ENCODE results near the gene CD82. TPM values are rescaled to one million over a fixed set of nuclear protein-coding genes. Genes with fewer than 3 reads are reported as not detected.
A peak's percentile ranks its signal among the peaks of the same experiment; 100 is the strongest.

The CD82 gene
- total and polyA plus RNA-seq, 8 donors, result 26.5 to 64.6 (median 32.5) TPM

DNA sequence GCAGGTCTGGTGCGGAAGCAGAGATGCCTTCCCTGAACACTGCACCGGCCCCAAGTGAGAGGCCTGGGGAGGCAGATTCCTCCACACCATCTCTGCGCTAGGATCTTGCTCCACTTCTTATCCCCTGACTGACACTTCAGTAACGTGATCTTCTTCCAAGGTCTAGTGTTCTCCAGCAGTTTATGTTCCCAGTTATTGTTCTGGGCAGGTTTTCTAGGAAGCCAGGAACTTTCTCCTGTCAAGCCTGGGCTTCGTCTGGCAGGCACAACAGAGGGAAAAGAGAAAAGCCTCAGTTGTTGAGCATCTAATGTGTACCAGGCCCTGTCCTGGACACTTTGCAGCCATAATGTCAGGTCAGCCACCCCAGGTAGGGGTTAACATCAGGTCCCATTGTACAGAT lies 10.5 kb downstream of the CD82 start:
- FAIRE-seq (no peak), ATAC-seq (no peak), DNase-seq (peak in 1 of 6 donors; percentile 13)
- Histone ChIP-seq H3K27ac (no peak overlapping the region), H3K27me3 (no peaks in the 10 kb centered on the region), H3K4me1 (peaks cover 0 to 22% (median 0%) of the 10 kb centered on the region in 3 donors), H3K4me3 (no peak overlapping the region), H3K9me3 (no peaks in the 10 kb centered on the region), H3K36me3 (no peaks in the 10 kb centered on the region)
- WGBS, 2 donors, result 89 to 95% methylated on average over 5 of the region's 5 CpGs
- TF ChIP-seq, protein P1, sequence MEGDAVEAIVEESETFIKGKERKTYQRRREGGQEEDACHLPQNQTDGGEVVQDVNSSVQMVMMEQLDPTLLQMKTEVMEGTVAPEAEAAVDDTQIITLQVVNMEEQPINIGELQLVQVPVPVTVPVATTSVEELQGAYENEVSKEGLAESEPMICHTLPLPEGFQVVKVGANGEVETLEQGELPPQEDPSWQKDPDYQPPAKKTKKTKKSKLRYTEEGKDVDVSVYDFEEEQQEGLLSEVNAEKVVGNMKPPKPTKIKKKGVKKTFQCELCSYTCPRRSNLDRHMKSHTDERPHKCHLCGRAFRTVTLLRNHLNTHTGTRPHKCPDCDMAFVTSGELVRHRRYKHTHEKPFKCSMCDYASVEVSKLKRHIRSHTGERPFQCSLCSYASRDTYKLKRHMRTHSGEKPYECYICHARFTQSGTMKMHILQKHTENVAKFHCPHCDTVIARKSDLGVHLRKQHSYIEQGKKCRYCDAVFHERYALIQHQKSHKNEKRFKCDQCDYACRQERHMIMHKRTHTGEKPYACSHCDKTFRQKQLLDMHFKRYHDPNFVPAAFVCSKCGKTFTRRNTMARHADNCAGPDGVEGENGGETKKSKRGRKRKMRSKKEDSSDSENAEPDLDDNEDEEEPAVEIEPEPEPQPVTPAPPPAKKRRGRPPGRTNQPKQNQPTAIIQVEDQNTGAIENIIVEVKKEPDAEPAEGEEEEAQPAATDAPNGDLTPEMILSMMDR (IDR thresholded peaks at IDR 0.05), result no peak
- intact Hi-C loops (cut with DNase I), result no loop called here

DNA sequence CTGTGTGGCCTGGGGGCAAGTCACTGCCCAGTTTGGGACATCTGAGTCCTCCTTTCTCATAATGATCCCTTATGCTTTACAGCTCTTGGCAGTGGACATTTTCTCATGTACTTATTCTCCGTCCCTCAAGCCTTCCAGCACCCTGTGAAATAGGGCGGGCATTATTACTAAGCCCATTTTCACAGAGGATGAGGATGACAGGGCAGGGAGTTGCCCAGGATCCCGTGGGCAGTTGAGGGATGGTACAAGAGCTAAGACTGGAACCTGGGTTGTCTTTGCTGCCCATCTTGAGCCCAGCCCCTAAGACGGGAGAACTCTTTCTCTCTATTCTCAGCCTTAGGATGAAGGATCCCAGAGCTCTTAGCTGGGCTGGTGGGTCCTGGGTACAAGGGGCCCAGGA lies 11.2 kb downstream of the CD82 start:
- H3K9me3 ChIP-seq, result no peaks in the 10 kb centered on the region
- H3K4me3 ChIP-seq, result no peak overlapping the region
- intact Hi-C loops (cut with DNase I), result no loop called here
- FAIRE-seq (no peak), DNase-seq (no peak), ATAC-seq (no peak)
- H3K36me3 ChIP-seq, result no peaks in the 10 kb centered on the region
- H3K27me3 ChIP-seq, result no peaks in the 10 kb centered on the region
- peaks cover 0 to 22% (median 0%) of the 10 kb centered on the region in 3 donors for H3K4me1 ChIP-seq
- no peak overlapping the region for H3K27ac ChIP-seq
- 91 to 97% methylated on average over 4 of the region's 4 CpGs for WGBS, 2 donors
- TF ChIP-seq, protein P1 (IDR thresholded peaks at IDR 0.05), result no peak

DNA sequence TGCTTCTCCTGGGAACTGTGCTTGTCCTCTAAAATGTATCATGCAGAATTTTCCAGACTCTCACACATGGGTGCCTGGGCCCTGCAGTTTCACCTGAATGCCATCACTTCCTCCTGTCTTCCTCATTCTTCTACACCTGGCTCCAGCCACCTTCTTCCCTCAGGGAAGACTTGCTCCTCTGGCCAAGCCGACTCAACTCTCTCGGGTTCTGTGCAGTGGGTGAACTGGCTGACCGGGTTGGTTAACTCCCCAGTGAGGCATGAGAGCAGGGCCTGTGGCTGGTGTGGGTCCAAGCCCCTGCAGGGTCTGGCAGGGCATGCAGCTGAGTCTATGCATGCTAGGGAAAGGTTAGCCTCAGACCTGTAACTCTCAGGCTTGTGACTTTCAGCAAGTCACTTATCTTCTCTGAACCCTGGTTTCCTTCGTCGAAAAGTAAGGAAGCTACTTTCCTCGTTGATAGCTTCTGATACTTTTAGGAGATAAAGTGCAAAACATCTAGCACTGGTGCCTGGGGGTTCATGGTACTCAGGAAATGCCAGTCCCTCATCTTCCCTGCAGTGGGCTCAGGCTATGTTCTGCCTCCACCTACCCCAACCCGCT lies 11.9 kb downstream of the CD82 start:
- intact Hi-C loops (cut with DNase I), result no loop called here
- TF ChIP-seq, protein P1 (IDR thresholded peaks at IDR 0.05), result no peak
- WGBS, 2 donors, result 74 to 82% methylated on average over 7 of the region's 7 CpGs
- Histone ChIP-seq H3K4me3 (no peak overlapping the region), H3K4me1 (peaks cover 0 to 22% (median 0%) of the 10 kb centered on the region in 3 donors), H3K36me3 (no peaks in the 10 kb centered on the region), H3K9me3 (no peaks in the 10 kb centered on the region), H3K27ac (no peak overlapping the region), H3K27me3 (no peaks in the 10 kb centered on the region)
- DNase-seq (peak in 1 of 6 donors; percentile 8), ATAC-seq (no peak), FAIRE-seq (no peak)

DNA sequence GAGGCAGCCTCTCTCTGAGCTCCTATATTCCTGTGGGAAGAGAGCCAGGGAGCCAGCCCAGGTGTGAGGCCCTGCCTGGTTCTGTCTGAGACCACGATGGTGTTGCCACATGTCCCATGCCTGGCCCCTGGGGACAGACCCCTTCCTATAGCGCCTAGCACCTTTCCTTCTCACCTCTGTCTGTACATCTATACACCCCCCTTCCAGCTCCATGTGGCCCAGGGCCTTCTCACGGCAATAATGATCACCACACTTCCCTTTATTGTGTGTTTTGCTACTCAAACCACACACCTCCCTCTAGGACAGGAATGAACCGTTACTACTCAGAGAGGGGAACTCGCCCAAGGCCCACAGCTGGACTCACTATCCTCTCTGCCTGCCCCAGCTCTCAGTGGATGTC lies 12.8 kb downstream of the CD82 start:
- Histone ChIP-seq H3K36me3 (no peaks in the 10 kb centered on the region), H3K9me3 (no peaks in the 10 kb centered on the region), H3K4me1 (peaks cover 0 to 17% (median 0%) of the 10 kb centered on the region in 3 donors), H3K4me3 (no peak overlapping the region), H3K27ac (no peak overlapping the region), H3K27me3 (no peaks in the 10 kb centered on the region)
- DNase-seq, result peak in 1 of 6 donors; percentile 52
- TF ChIP-seq, protein P1 (IDR thresholded peaks at IDR 0.05), result no peak
- 78 to 83% methylated on average over 5 of the region's 5 CpGs for WGBS, 2 donors
- intact Hi-C loops (cut with DNase I), result no loop called here
- no peak for ATAC-seq
- FAIRE-seq, result no peak

DNA sequence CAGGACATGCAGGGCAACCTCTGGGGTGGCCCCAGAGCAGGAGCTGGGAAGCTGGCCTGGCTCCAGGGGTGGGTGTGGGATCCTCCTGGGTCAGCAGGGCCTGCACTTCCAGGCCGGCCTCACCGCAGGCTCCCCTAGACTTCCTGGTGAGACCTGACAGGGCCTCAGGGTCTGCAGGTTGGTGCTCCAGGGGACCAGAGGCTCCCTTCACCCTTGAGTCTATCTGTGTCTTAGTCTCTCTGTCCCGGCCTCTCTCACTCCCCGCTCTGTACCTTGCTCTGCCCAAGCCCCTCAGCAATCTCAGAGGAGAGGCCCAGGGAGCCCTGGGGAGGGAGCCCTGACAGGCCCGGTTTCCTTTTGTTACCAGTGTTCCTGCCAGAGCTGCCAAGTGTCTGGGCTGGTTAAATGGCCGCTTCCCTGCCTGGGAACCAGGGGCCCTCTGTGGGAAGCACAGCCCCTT lies 13.9 kb downstream of the CD82 start:
- no peak for FAIRE-seq

More for the DNA sequence above, 13.9 kb downstream of the CD82 start:
- no peak overlapping the region for H3K27ac ChIP-seq
- no peak for ATAC-seq
- intact Hi-C loops (cut with DNase I), result no loop called here
- H3K27me3 ChIP-seq, result no peaks in the 10 kb centered on the region
- H3K36me3 ChIP-seq, result no peaks in the 10 kb centered on the region
- no peak overlapping the region for H3K4me3 ChIP-seq
- DNase-seq, result no peak
- WGBS, 2 donors, result 67 to 74% methylated on average over 6 of the region's 6 CpGs
- TF ChIP-seq, protein P1 (IDR thresholded peaks at IDR 0.05), result no peak
- H3K9me3 ChIP-seq, result no peaks in the 10 kb centered on the region
- H3K4me1 ChIP-seq, result peaks cover 7 to 13% (median 8%) of the 10 kb centered on the region in 3 donors
